Small intestine (tissue), 16 donors: ENCODE measurements around the gene CTSK. TPM values are rescaled to one million over a fixed set of nuclear protein-coding genes. Genes with fewer than 3 reads are reported as not detected.
"Not testable (repeated sequence)": the region's sequence is repeated elsewhere in the genome, so short reads cannot be mapped to it uniquely, and the experiment has no call there.

Experiments
- DNase-seq, 2 donors: peaks; one replicate each; pipeline versions ENCODE4 v3.0.0 to v3.0.0-alpha.2; 2013
- FAIRE-seq: peaks from 2 replicates; lab custom pipeline; 2012; peaks lifted over from hg19 to GRCh38; lab: Jason Lieb, UNC
- H3K27ac ChIP-seq, 3 donors: one replicate each; pipeline ENCODE4 v1.5.1; 2013; ENCODE audit warnings: low read length in 2 of 3, mild to moderate bottlenecking in 2 of 3, control low read depth in 1 of 3, inconsistent platforms in 1 of 3, low read depth in 1 of 3, moderate library complexity in 1 of 3
- H3K27me3 ChIP-seq, 3 donors: one replicate each; pipeline ENCODE4 v1.6.1; 2013; ENCODE audit warnings: low read length in 3 of 3, inconsistent platforms in 1 of 3; ENCODE audit not compliant: control insufficient read depth in 3 of 3, insufficient read depth in 3 of 3
- H3K36me3 ChIP-seq, 3 donors: one replicate each; pipeline ENCODE4 v1.6.1; 2013; ENCODE audit warnings: low read length in 3 of 3, inconsistent platforms in 1 of 3, low read depth in 1 of 3, mild to moderate bottlenecking in 1 of 3, moderate library complexity in 1 of 3; ENCODE audit not compliant: control insufficient read depth in 3 of 3, insufficient read depth in 2 of 3
- H3K4me1 ChIP-seq, 3 donors: one replicate each; pipeline ENCODE4 v1.6.1; 2013; ENCODE audit warnings: low read length in 2 of 3, inconsistent platforms in 1 of 3, low read depth in 1 of 3, mild to moderate bottlenecking in 1 of 3, moderate library complexity in 1 of 3; ENCODE audit not compliant: control insufficient read depth in 3 of 3, insufficient read depth in 2 of 3
- H3K4me3 ChIP-seq, 3 donors: one replicate each; pipeline ENCODE4 v1.5.1; 2013; ENCODE audit warnings: low read length in 3 of 3, control low read depth in 1 of 3, inconsistent platforms in 1 of 3, low read depth in 1 of 3, mild to moderate bottlenecking in 1 of 3, moderate library complexity in 1 of 3
- H3K9me3 ChIP-seq, 2 donors: one replicate each; pipeline ENCODE4 v1.6.1; 2013; ENCODE audit warnings: low read depth in 1 of 2, low read length in 1 of 2; ENCODE audit not compliant: control insufficient read depth in 2 of 2, insufficient read depth in 1 of 2
- WGBS, 3 donors: extraction: QIAGEN DNeasy Blood & Tissue Kit; methylation state at CpG; one replicate each; pipeline ENCODE4 v1.1.7; 2013; 5-methylcytosine and 5-hydroxymethylcytosine counted together
- long read RNA-seq, 10 donors: transcript quantifications; one replicate each; lab custom pipeline, GENCODE V29; 2026
- polyA plus RNA-seq, 4 donors: library from polyadenylated mRNA; stranded (reverse) in 3 of 4; unstranded in 1 of 4; fragments of 200-250 nt in 3 of 4; fragments of 120-200 nt in 1 of 4; gene quantifications; one replicate each; pipeline versions ENCODE4 v1.2.1 to v1.2.3, GENCODE V29; 2013
- donor health status: healthy with polysubstance abuse.
- donor health status: control.
- donor health status: control.
- donor health status: Bipolar disorder and iron deficiency.
- donor health status: healthy.

CTSK gene
- polyA plus RNA-seq, result 10 to 100 TPM in 3 of 4 donors, 1 to 10 TPM in 1; 8.1 to 26.4 (median 14.8) TPM
- long read RNA-seq, donor 1, result 0 reads
- long read RNA-seq, donor 2, partial matches to known transcripts, result 0 of 2 reads
- long read RNA-seq, donor 2, other reads (novel, unspliced or antisense), result 0 of 2 reads
- long read RNA-seq, donor 3, partial matches to known transcripts, result 17 of 20 reads
- long read RNA-seq, donor 3, other reads (novel, unspliced or antisense), result 0 of 20 reads
- long read RNA-seq, donor 4, result 0 reads
- long read RNA-seq, donor 5, partial matches to known transcripts, result 6 of 6 reads
- long read RNA-seq, donor 5, other reads (novel, unspliced or antisense), result 0 of 6 reads
- long read RNA-seq, donor 6, partial matches to known transcripts, result 9 of 10 reads
- long read RNA-seq, donor 6, other reads (novel, unspliced or antisense), result 0 of 10 reads
- long read RNA-seq, donor 7, result 0 reads
- long read RNA-seq, donor 8, transcript CTSK-201 (8 exons, 1,692 nt), result major isoform, 8 of 17 reads
- long read RNA-seq, donor 8, partial matches to known transcripts, result 9 of 17 reads
- long read RNA-seq, donor 8, other reads (novel, unspliced or antisense), result 0 of 17 reads
- long read RNA-seq, donor 9, result 0 reads
- long read RNA-seq, donor 10, transcript CTSK-201 (8 exons, 1,692 nt), result major isoform, 9 of 19 reads
- long read RNA-seq, donor 10, partial matches to known transcripts, result 10 of 19 reads
- long read RNA-seq, donor 10, other reads (novel, unspliced or antisense), result 0 of 19 reads

DNA sequence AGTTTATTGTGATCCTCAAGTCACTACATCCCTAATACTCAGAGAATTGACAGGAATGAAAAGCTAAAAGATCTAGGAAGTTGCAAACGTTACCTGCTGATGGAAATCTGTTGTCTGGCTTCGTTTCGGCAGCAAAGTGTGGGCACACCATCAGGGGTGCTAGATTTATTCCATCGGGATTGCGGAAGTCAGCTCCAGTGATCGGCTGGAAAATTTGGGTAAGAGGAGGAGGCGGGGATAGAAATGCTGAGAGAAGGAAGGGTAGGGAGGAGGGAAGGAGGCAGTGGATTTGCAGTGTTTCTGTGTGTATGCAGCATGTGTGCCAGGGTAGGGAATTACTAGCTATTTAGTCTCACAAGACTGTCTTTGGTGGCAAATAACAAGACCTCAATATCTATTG, at the start of gene CTSK:
CTSK (minus strand) TSS at position 140 of the 400 bp plus-strand sequence. CDS start 1,455 bp downstream, outside the sequence.
- peak within 1 kb of the TSS in 1 of 3 donors; percentile 5 for H3K27ac ChIP-seq
- H3K4me1 ChIP-seq, result peaks cover 0 to 4% (median 0%) of the 10 kb centered on the region in 3 donors
- FAIRE-seq (no peak), DNase-seq (no peak)
- H3K36me3 ChIP-seq, result peaks cover 8 to 14% (median 11%) of the 10 kb centered on the region in 3 donors
- 55 to 88% (median 79%) methylated on average over 7 of the region's 7 CpGs for WGBS, 3 donors
- H3K9me3 ChIP-seq, result no peaks in the 10 kb centered on the region
- no peaks in the 10 kb centered on the region for H3K27me3 ChIP-seq
- H3K4me3 ChIP-seq, result peak within 1 kb of the TSS in 1 of 3 donors; percentile 9

DNA sequence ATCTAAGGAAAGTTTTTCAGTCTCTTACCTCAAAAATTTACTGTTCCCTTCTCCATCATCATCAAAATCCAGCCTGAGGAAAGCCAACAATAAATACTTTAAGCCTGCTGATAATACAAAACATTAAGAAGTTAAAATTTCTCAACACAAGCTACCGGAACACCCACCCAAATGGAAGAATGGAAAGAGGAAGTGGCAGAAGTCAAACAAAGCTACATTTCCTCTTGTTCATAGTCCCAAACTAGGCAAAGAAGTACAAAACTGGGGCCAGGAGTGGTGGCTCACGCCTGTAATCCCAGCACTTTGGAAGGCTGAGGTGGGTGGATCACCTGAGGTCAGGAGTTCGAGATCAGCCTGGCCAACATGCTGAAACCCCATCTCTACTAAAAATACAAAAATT, 44.7 kb upstream of the CTSK start:
- H3K36me3 ChIP-seq, result peaks cover 0 to 40% (median 5%) of the 10 kb centered on the region in 3 donors
- not testable (repeated sequence) for FAIRE-seq, H3K4me3 ChIP-seq, H3K9me3 ChIP-seq, H3K4me1 ChIP-seq, H3K27ac ChIP-seq, H3K27me3 ChIP-seq, DNase-seq
- 74 to 91% (median 90%) methylated on average over 3 of the region's 3 CpGs for WGBS, 3 donors

DNA sequence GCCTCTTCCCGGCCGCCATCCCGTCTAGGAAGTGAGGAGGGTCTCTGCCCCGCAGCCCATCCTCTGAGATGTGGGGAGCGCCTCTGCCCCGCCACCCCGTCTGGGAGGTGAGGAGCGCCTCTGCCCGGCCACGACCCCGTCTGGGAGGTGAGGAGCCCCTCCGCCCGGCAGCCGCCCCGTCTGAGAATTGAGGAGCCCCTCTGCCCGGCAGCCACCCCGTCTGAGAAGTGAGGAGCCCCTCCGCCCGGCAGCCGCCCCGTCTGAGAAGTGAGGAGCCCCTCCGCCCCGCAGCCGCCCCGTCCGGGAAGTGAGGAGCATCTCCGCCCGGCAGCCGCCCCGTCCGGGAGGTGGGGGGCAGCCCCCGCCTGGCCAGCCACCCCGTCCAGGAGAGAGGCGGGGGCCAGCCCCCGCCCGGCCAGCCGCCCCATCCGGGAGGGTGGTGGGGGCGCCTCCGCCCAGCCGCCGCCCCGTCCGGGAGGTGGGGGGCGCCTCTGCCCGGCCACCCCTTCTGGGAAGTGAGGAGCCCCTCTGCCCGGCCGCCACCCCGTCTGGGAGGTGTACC, 42.8 kb upstream of the CTSK start:
- not testable (repeated sequence) for H3K27me3 ChIP-seq, H3K27ac ChIP-seq, DNase-seq, H3K4me1 ChIP-seq, FAIRE-seq, H3K4me3 ChIP-seq, H3K9me3 ChIP-seq
- peaks cover 0 to 33% (median 5%) of the 10 kb centered on the region in 3 donors for H3K36me3 ChIP-seq
- 96 to 100% (median 98%) methylated on average over 30 to 48 of the region's 49 CpGs for WGBS, 3 donors

- DNase-seq (no peak), FAIRE-seq (no peak)
- no peak overlapping the region for H3K4me3 ChIP-seq
- peaks cover 0 to 15% (median 2%) of the 10 kb centered on the region in 3 donors for H3K36me3 ChIP-seq
- no peaks in the 10 kb centered on the region for H3K4me1 ChIP-seq
- no peak overlapping the region for H3K27ac ChIP-seq
- 89 to 94% (median 93%) methylated on average over 4 of the region's 4 CpGs for WGBS, 3 donors
- peaks cover 0 to 2% of the 10 kb centered on the region in 2 donors for H3K9me3 ChIP-seq
- H3K27me3 ChIP-seq, result no peaks in the 10 kb centered on the region
These were observed 38.5 kb upstream of the CTSK start for GRCh38 chr1:150846473-150847146.

DNA sequence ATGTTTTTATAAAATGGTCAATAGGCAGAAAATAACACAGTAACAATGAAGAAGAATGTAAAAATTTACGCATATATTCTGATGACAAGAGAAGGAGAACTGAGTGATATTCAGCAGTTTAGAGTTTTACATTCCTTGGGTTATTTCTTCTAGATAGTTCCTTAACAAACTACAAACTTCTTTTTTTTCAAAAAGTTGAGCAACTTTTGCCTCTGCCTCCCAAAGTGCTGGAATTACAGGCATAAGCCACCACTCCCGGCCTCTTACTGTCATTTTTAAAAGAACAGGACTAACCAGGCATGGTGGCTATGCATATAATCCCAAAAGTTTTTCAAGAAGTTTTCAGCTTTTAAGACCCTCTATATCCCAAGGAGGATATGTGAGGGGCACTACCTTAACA, 35.4 kb upstream of the CTSK start:
- 85 to 98% (median 97%) methylated on average over 2 of the region's 2 CpGs for WGBS, 3 donors
- H3K27me3 ChIP-seq, result no peaks in the 10 kb centered on the region
- H3K27ac ChIP-seq, result no peak overlapping the region
- no peaks in the 10 kb centered on the region for H3K9me3 ChIP-seq
- no peaks in the 10 kb centered on the region for H3K4me1 ChIP-seq
- H3K36me3 ChIP-seq, result peaks cover 4 to 13% (median 7%) of the 10 kb centered on the region in 3 donors
- DNase-seq (no peak), FAIRE-seq (no peak)
- H3K4me3 ChIP-seq, result no peak overlapping the region

GRCh38 chr1:150842964-150843363, 34.9 kb upstream of the CTSK start:
- peaks cover 4 to 8% (median 7%) of the 10 kb centered on the region in 3 donors for H3K36me3 ChIP-seq
- H3K4me1 ChIP-seq, result no peaks in the 10 kb centered on the region
- FAIRE-seq, result no peak
- H3K9me3 ChIP-seq, result no peaks in the 10 kb centered on the region
- H3K4me3 ChIP-seq, result no peak overlapping the region
- no peaks in the 10 kb centered on the region for H3K27me3 ChIP-seq
- DNase-seq, result no peak
- H3K27ac ChIP-seq, result no peak overlapping the region
- WGBS, 3 donors, result 84 to 90% (median 88%) methylated on average over 2 of the region's 2 CpGs

GRCh38 chr1:150842343-150842742, 34.3 kb upstream of the CTSK start:
- FAIRE-seq (no peak), DNase-seq (no peak)
- H3K4me1 ChIP-seq, result no peaks in the 10 kb centered on the region
- H3K4me3 ChIP-seq, result no peak overlapping the region
- 79 to 91% (median 86%) methylated on average over 2 of the region's 2 CpGs for WGBS, 3 donors
- no peaks in the 10 kb centered on the region for H3K9me3 ChIP-seq
- peaks cover 4 to 8% (median 7%) of the 10 kb centered on the region in 3 donors for H3K36me3 ChIP-seq
- no peak overlapping the region for H3K27ac ChIP-seq
- no peaks in the 10 kb centered on the region for H3K27me3 ChIP-seq

- DNase-seq, result no peak
- FAIRE-seq, result no peak
- Histone ChIP-seq H3K4me1 (peaks cover 0 to under 1% (median 0%) of the 10 kb centered on the region in 3 donors), H3K27me3 (no peaks in the 10 kb centered on the region), H3K9me3 (no peaks in the 10 kb centered on the region), H3K27ac (no peak overlapping the region), H3K36me3 (peaks cover 4 to 10% (median 7%) of the 10 kb centered on the region in 3 donors), H3K4me3 (no peak overlapping the region)
- WGBS, 3 donors, result 84 to 97% (median 88%) methylated on average over 3 of the region's 3 CpGs
These were observed 33.6 kb upstream of the CTSK start for GRCh38 chr1:150841626-150842025.
